DOHH2 (cell line): ENCODE results near the gene OR13J1.

Experiments used
- H3F3A ChIP-seq: fragments of 200-600 bp; sonication (generic), shearing (Covaris generic); 2 replicates; pipeline ENCODE4 v1.6.0; 2016; ENCODE audit warnings: antibody characterized with exemption, mild to moderate bottlenecking; ENCODE audit not compliant: control insufficient read depth, insufficient read depth
- H3K27ac ChIP-seq: fragments of 200-600 bp; sonication (generic); 2 replicates; pipeline ENCODE4 v1.5.1; 2014; ENCODE audit warnings: low read depth, mild to moderate bottlenecking, low read length, moderate library complexity
- H3K27me3 ChIP-seq: fragments of 200-600 bp; sonication (generic); 2 replicates; pipeline ENCODE4 v1.6.1; 2014; ENCODE audit warnings: mild to moderate bottlenecking, low read length, mixed read lengths; ENCODE audit not compliant: control insufficient read depth
- H3K36me3 ChIP-seq: fragments of 200-600 bp; sonication (generic); 2 replicates; pipeline ENCODE4 v1.6.1; 2014; ENCODE audit warnings: mild to moderate bottlenecking, low read length, moderate library complexity, mixed read lengths; ENCODE audit not compliant: control insufficient read depth
- H3K4me1 ChIP-seq: fragments of 200-600 bp; sonication (generic); 2 replicates; pipeline ENCODE4 v1.6.1; 2014; ENCODE audit warnings: mild to moderate bottlenecking, low read length, mixed read lengths; ENCODE audit not compliant: control insufficient read depth
- H3K4me2 ChIP-seq: fragments of 200-600 bp; sonication (generic); 2 replicates; pipeline ENCODE4 v1.6.0; 2014; ENCODE audit warnings: mild to moderate bottlenecking, low read length, moderate library complexity
- H3K4me3 ChIP-seq: fragments of 200-600 bp; sonication (generic); 2 replicates; pipeline ENCODE4 v1.5.1; 2014; ENCODE audit warnings: mild to moderate bottlenecking, low read length, mixed read lengths
- H3K79me2 ChIP-seq: fragments of 200-600 bp; sonication (generic); 2 replicates; pipeline ENCODE4 v1.6.1; 2014; ENCODE audit warnings: mild to moderate bottlenecking, low read length, mixed read lengths; ENCODE audit not compliant: control insufficient read depth
- H3K9me2 ChIP-seq: fragments of 200-600 bp; sonication (generic); replicated peaks from 2 replicates; pipeline ENCODE4 v1.6.1; 2014; ENCODE audit warnings: mild to moderate bottlenecking, low read length, mixed read lengths; ENCODE audit not compliant: control insufficient read depth
- H3K9me3 ChIP-seq: fragments of 200-600 bp; sonication (generic); 2 replicates; pipeline ENCODE4 v1.6.1; 2014; ENCODE audit warnings: antibody characterized with exemption, low read length, mixed read lengths; ENCODE audit not compliant: control insufficient read depth, insufficient read depth
- H4K20me1 ChIP-seq: fragments of 200-600 bp; sonication (generic); 2 replicates; pipeline ENCODE4 v1.6.0; 2014; ENCODE audit warnings: low read depth, mild to moderate bottlenecking, antibody characterized with exemption, low read length, moderate library complexity; ENCODE audit not compliant: control insufficient read depth, insufficient read depth
- EZH2phosphoT487 ChIP-seq: fragments of 200-600 bp; sonication (generic); IDR thresholded peaks from 2 replicates; pipeline ENCODE4 v1.6.1; 2017; ENCODE audit warnings: borderline replicate concordance, mild to moderate bottlenecking, antibody characterized with exemption, low read length, moderate library complexity, mixed read lengths
- TF ChIP-seq, protein P1 (sequence below): fragments of 200-600 bp; sonication (generic); IDR thresholded peaks from one replicate; pipeline ENCODE4 v1.5.1; 2014; ENCODE audit warnings: antibody characterized with exemption, mild to moderate bottlenecking, low read depth, low read length; ENCODE audit not compliant: poor library complexity, severe bottlenecking

The OR13J1 gene

DNA sequence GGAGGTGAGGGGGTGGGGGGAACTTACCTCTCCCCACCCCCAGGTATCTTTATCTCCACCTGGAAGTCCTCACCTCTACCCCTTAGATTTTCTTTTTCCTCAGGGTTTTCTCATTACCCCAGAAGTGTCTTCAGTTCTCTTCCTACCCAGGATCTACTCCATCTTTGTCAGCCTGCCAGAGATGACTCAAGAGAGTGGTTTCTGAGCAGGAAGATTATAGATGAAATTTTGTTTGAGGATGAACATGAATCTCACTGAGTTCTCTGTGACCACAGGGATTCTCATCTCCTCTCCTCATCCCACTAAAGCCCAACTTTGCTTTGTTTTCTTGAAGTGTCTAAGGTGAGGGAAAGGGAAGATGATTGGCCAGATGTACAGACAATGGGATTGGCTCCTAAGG lies 50.1 kb downstream of the OR13J1 start:
- TF ChIP-seq EZH2phosphoT487, result no peak
- TF ChIP-seq, protein P1, sequence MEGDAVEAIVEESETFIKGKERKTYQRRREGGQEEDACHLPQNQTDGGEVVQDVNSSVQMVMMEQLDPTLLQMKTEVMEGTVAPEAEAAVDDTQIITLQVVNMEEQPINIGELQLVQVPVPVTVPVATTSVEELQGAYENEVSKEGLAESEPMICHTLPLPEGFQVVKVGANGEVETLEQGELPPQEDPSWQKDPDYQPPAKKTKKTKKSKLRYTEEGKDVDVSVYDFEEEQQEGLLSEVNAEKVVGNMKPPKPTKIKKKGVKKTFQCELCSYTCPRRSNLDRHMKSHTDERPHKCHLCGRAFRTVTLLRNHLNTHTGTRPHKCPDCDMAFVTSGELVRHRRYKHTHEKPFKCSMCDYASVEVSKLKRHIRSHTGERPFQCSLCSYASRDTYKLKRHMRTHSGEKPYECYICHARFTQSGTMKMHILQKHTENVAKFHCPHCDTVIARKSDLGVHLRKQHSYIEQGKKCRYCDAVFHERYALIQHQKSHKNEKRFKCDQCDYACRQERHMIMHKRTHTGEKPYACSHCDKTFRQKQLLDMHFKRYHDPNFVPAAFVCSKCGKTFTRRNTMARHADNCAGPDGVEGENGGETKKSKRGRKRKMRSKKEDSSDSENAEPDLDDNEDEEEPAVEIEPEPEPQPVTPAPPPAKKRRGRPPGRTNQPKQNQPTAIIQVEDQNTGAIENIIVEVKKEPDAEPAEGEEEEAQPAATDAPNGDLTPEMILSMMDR, result no peak
- H3K27me3 ChIP-seq, result no peaks in the 10 kb centered on the region
- no peak overlapping the region for H3K4me3 ChIP-seq
- H3K79me2 ChIP-seq, result no peaks in the 10 kb centered on the region
- H3F3A ChIP-seq, result peaks cover 3% of the 10 kb centered on the region
- H3K27ac ChIP-seq, result no peak overlapping the region
- no peaks in the 10 kb centered on the region for H3K9me2 ChIP-seq
- H3K4me2 ChIP-seq, result no peak overlapping the region
- peaks cover 4% of the 10 kb centered on the region for H3K4me1 ChIP-seq
- 0 out of 2 replicates have a peak, but pooled peaks cover 3% of the 10 kb centered on the region for H3K9me3 ChIP-seq
- H3K36me3 ChIP-seq, result no peaks in the 10 kb centered on the region
- no peaks in the 10 kb centered on the region for H4K20me1 ChIP-seq
